Esophagus muscularis mucosa (tissue), 4 donors: ENCODE results near the gene MPZL1. TPM values are rescaled to one million over a fixed set of nuclear protein-coding genes. Genes with fewer than 3 reads are reported as not detected.

Source experiments
- DNase-seq: peaks from one replicate; pipeline ENCODE4 v3.0.0-alpha.2; 2017; ENCODE audit errors: extremely low spot score
- H3K27ac ChIP-seq, 4 donors: fragments of 200-600 bp; sonication (generic); replicated peaks in 1 of 4; 1 replicate in 3 of 4; 2 replicates in 1 of 4; pipeline ENCODE4 v1.5.1; 2016 to 2019; ENCODE audit warnings: mild to moderate bottlenecking in 1 of 4
- H3K27me3 ChIP-seq, 4 donors: fragments of 200-600 bp; sonication (generic); one replicate each; pipeline versions ENCODE4 v1.5.1 to v1.6.0; 2016 to 2019
- H3K36me3 ChIP-seq, 4 donors: fragments of 200-600 bp; sonication (generic); one replicate each; pipeline ENCODE4 v1.5.1; 2016 to 2019
- H3K4me1 ChIP-seq, 4 donors: fragments of 200-600 bp; sonication (generic); one replicate each; pipeline ENCODE4 v1.5.1; 2016 to 2019
- H3K4me3 ChIP-seq, 4 donors: fragments of 200-600 bp; sonication (generic); 1 replicate in 2 of 4; 2 replicates in 2 of 4; pipeline ENCODE4 v1.5.1; 2016 to 2019; ENCODE audit warnings: mild to moderate bottlenecking in 4 of 4, moderate library complexity in 1 of 4
- H3K9me3 ChIP-seq, 4 donors: fragments of 200-600 bp; sonication (generic); 1 replicate in 3 of 4; 2 replicates in 1 of 4; pipeline ENCODE4 v1.5.1; 2016 to 2019
- EP300 ChIP-seq: sonication (generic); formaldehyde crosslinking; IDR thresholded peaks from one replicate; pipeline ENCODE4 v1.6.1; 2017; ENCODE audit warnings: antibody characterized with exemption
- POLR2A ChIP-seq: fragments of 450-650 bp; IDR thresholded peaks from one replicate; pipeline ENCODE4 v1.6.1; 2017; ENCODE audit warnings: antibody characterized with exemption, moderate library complexity, mild to moderate bottlenecking, low read depth
- POLR2AphosphoS5 ChIP-seq, 2 donors: sonication (generic); formaldehyde crosslinking; IDR thresholded peaks; one replicate each; pipeline ENCODE4 v1.6.1; 2017; ENCODE audit warnings: antibody characterized with exemption in 2 of 2
- WGBS: methylation state at CpG from one replicate; pipeline ENCODE4 v1.1.5; 2018; 5-methylcytosine and 5-hydroxymethylcytosine counted together
- intact Hi-C: fragments of 100-400 bp; cut with DNase I; formaldehyde crosslinking; loops from one replicate; pipeline ENCODE4 v1.15.1; 2023
- total RNA-seq, 4 donors: library from RNA; depleted of rRNA; stranded (reverse); fragments of >200 nt; gene quantifications; one replicate each; pipeline versions ENCODE4 v1.1.0 to v1.2.1, GENCODE V29; 2016
- TF ChIP-seq, protein P1 (sequence below), 3 experiments: fragments of 200-600 bp in 2 of 3; fragments of 450-650 bp in 1 of 3; sonication (generic) in 2 of 3; IDR thresholded peaks; one replicate each; pipeline ENCODE4 v1.5.1; 2017 to 2019; ENCODE audit warnings: antibody characterized with exemption in 3 of 3, mild to moderate bottlenecking in 2 of 3, moderate library complexity in 1 of 3

Gene MPZL1
- total RNA-seq, 4 donors from 2014 or later = 72.7 to 130 (median 107) TPM

DNA sequence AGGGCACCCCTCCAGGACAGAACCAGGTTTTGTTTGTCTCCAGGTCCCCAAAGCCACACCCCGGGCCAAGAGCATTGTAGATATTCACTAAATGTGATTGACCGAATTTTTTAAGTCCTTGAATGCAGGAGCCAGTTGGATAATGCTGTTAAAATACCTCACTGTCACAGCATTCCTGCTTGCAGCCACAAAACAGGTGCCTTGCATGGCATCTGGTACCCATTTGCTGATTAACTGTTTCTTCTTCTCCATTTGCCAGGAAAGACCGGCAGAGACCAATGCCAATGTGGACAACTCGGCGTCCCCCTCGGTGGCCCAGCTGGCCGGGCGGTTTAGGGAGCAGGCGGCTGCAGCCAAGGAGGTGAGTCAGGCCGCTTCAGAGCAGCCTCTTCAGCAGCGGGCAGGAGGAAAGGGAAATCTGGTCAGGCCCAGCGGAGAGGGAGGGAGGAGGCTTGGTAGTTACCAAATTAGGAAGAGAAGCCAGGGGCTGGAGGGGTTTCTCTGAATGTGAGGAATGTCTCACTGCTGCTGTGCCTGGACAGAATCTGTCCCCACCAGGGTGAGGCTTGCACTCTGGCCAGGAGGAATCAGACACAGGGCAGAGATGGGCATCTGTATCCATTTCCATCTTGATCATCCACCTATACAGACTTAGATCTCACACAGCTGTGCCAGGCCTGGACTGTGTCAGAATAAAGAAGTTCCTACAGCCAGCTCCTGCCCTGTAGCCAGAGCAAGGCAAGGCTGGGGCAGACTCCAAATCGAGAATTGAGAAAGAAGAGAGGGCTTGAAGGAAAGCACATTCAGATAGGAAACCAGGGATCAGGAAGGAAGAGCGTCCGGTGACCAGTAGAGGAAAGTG lies 37.9 kb upstream of the MPZL1 start:
- peak overlapping the region; percentile 72 to 75 (median 73) for H3K27ac ChIP-seq
- WGBS = 51% methylated on average over 15 of the region's 15 CpGs

DNA sequence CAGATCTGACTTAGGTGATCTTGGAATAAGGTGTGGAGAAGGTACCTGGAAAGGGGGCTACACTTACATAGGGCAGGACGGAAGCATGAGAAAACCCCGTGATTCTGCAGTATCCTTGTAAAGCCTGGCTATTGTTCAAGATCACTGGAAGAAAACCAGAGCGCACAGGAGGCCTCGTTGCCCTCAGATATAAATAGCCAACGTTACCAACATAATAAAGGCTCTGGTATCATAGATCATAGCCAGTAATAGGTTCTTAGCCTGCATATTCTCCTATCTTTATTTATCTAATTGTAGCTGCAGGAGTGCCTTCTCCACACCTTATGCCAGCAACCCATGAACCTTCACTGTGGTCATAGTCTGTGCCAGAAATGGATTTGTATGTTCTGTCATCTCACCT lies 35.9 kb upstream of the MPZL1 start:
- Histone ChIP-seq H3K27ac (peak overlapping the region; percentile 72 to 75 (median 73)), H3K27me3 (no peaks in the 10 kb centered on the region), H3K4me1 (peaks cover 64 to 73% (median 68%) of the 10 kb centered on the region in 4 donors), H3K9me3 (no peaks in the 10 kb centered on the region), H3K36me3 (peaks cover 5 to 11% (median 10%) of the 10 kb centered on the region in 4 donors), H3K4me3 (no peak overlapping the region)
- TF ChIP-seq, protein P1, sequence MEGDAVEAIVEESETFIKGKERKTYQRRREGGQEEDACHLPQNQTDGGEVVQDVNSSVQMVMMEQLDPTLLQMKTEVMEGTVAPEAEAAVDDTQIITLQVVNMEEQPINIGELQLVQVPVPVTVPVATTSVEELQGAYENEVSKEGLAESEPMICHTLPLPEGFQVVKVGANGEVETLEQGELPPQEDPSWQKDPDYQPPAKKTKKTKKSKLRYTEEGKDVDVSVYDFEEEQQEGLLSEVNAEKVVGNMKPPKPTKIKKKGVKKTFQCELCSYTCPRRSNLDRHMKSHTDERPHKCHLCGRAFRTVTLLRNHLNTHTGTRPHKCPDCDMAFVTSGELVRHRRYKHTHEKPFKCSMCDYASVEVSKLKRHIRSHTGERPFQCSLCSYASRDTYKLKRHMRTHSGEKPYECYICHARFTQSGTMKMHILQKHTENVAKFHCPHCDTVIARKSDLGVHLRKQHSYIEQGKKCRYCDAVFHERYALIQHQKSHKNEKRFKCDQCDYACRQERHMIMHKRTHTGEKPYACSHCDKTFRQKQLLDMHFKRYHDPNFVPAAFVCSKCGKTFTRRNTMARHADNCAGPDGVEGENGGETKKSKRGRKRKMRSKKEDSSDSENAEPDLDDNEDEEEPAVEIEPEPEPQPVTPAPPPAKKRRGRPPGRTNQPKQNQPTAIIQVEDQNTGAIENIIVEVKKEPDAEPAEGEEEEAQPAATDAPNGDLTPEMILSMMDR (IDR thresholded peaks at IDR 0.05) = no peak
- no peak for TF ChIP-seq EP300
- TF ChIP-seq POLR2AphosphoS5 (IDR thresholded peaks at IDR 0.05) = no peak
- no peak for TF ChIP-seq POLR2A
- intact Hi-C loops = loop anchor here (5.0 kb wide), 1 partner anchor 129 kb away; no protein-coding TSS in a partner anchor
- no peak for DNase-seq
- WGBS = 47% methylated on average over 5 of the region's 5 CpGs

More for the DNA sequence above, 37.9 kb upstream of the MPZL1 start:
- no peak overlapping the region for H3K4me3 ChIP-seq
- no peaks in the 10 kb centered on the region for H3K27me3 ChIP-seq
- H3K9me3 ChIP-seq = no peaks in the 10 kb centered on the region
- peaks cover 73 to 91% (median 79%) of the 10 kb centered on the region in 4 donors for H3K4me1 ChIP-seq
- DNase-seq = no peak
- TF ChIP-seq, protein P1 (IDR thresholded peaks at IDR 0.05) = no peak
- TF ChIP-seq POLR2AphosphoS5 (IDR thresholded peaks at IDR 0.05) = no peak
- no peak for TF ChIP-seq POLR2A
- TF ChIP-seq EP300 = no peak
- no peaks in the 10 kb centered on the region for H3K36me3 ChIP-seq
- intact Hi-C loops = no loop called here

DNA sequence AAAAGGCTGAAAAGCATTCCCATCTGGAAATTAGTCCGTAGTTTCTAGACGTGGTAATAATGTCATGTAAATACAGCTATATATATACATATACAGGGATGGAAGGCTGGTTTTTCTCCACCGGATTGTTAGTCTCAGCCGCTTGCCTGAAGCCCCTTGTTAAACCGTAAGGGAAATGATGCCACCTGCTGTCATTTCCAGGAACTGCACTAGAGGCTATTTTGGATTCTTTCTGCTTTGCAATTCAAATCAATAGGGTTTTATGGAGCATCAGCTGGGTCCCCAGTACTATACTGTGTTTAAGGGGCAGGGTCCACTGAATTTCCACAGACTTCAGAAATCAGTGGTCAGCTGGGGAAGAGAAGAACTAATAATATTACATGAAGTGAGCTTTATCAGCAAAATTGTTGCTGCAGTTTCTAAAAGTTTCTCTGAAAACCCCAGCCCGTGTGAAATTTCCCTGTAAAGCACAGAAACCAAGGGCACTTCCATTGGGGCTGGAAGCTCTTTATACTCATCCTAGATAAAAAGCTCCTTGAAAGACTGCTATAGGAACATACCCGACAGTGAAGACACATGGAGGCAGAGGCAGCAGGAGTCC lies 33.8 kb upstream of the MPZL1 start:
- Histone ChIP-seq H3K9me3 (no peaks in the 10 kb centered on the region), H3K27me3 (no peaks in the 10 kb centered on the region), H3K4me1 (peaks cover 42 to 51% (median 47%) of the 10 kb centered on the region in 4 donors), H3K36me3 (peaks cover 5 to 25% (median 19%) of the 10 kb centered on the region in 4 donors), H3K4me3 (no peak overlapping the region), H3K27ac (no peak overlapping the region)
- DNase-seq = peak; percentile 94
- TF ChIP-seq EP300 = no peak
- TF ChIP-seq, protein P1 (IDR thresholded peaks at IDR 0.05) = peak in 2 of 3 experiments; percentile 94 to 95
- TF ChIP-seq POLR2A = no peak
- TF ChIP-seq POLR2AphosphoS5 (IDR thresholded peaks at IDR 0.05) = no peak
- intact Hi-C loops = loop anchor here (1.0 to 5.0 kb wide), 2 partner anchors 88 to 131 kb away; no protein-coding TSS in a partner anchor
- WGBS = 23% methylated on average over 6 of the region's 7 CpGs

DNA sequence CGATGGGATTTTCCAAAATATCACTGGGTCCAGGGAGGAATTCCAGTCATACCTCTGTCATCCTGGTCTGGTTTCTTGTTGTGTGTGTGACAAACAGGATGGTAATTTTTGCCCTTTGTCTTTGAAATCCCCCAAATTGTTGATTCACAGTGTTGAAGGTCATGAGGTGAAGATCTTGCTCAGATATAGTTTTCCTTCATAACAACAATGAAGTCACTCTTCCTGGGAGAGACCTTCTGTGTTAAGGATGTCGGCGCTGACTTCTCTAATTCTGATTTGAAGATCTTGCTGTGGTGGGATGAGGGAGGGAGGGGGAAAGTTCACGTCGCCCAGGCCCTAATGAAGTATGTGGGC lies 32.2 kb upstream of the MPZL1 start:
- TF ChIP-seq EP300 = no peak
- 78% methylated on average over 5 of the region's 5 CpGs for WGBS
- H3K36me3 ChIP-seq = peaks cover 5 to 39% (median 27%) of the 10 kb centered on the region in 4 donors
- H3K27me3 ChIP-seq = no peaks in the 10 kb centered on the region
- intact Hi-C loops = loop anchor here (5.0 kb wide), 1 partner anchor 132 kb away; no protein-coding TSS in a partner anchor
- H3K4me1 ChIP-seq = peaks cover 27 to 36% (median 32%) of the 10 kb centered on the region in 4 donors
- no peak overlapping the region for H3K4me3 ChIP-seq
- no peak for DNase-seq
- no peaks in the 10 kb centered on the region for H3K9me3 ChIP-seq
- no peak overlapping the region for H3K27ac ChIP-seq

DNA sequence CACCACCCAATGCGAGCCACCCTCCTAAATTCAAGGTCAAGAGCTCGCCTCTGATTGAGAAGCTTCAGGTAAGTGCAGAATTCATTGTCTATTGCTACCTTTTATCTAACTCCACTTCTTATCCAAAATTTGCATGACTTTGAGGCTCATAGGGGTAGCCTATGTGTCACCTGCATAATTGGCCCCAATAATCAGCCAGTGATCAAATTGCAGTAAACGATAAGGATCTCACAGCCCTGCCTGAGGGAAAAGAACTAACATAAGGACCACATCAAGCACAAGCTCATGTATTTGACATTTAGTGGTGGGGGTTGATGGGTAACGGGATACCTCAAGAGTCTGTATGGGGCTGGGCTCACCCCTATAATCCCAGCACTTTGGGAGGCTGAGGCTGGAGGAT lies 31.7 kb upstream of the MPZL1 start:
- Histone ChIP-seq H3K9me3 (no peaks in the 10 kb centered on the region), H3K27ac (no peak overlapping the region), H3K4me1 (peaks cover 22 to 35% (median 30%) of the 10 kb centered on the region in 4 donors), H3K36me3 (peaks cover 5 to 44% (median 29%) of the 10 kb centered on the region in 4 donors), H3K27me3 (no peaks in the 10 kb centered on the region), H3K4me3 (no peak overlapping the region)
- no peak for TF ChIP-seq POLR2A
- no peak for TF ChIP-seq EP300
- no peak for TF ChIP-seq POLR2AphosphoS5 (IDR thresholded peaks at IDR 0.05)
- TF ChIP-seq, protein P1 (IDR thresholded peaks at IDR 0.05) = no peak
- no peak for DNase-seq
- 86% methylated on average over 4 of the region's 4 CpGs for whole genome bisulfite sequencing
- intact Hi-C loops = loop anchor here (10.0 kb wide), 1 partner anchor 405 kb away; no protein-coding TSS in a partner anchor
